ENCODE data around the gene DMPK. TPM values are rescaled to one million over a fixed set of nuclear protein-coding genes. Genes with fewer than 3 reads are reported as not detected.
A peak's percentile ranks its signal among the peaks of the same experiment; 100 is the strongest.

Gene DMPK
- total and polyA plus RNA-seq, 4 experiments from 2014 or later, result 1.3 to 32.9 (median 30.8) TPM; not detected in 1

- H3K27ac Mint-ChIP-seq, result no peak overlapping the region
- intact Hi-C loops (cut with micrococcal nuclease), result loop anchor here (5.0 kb wide), 1 partner anchor 50 kb away; no protein-coding TSS in a partner anchor
- Histone ChIP-seq H3K9me3 (ENCODE audit: control insufficient read depth in 1 of 2, low read length in 2 of 2) (no peaks in the 10 kb centered on the region), H3K27ac (ENCODE audit: low read depth, low read length) (no peak overlapping the region), H3K4me3 (ENCODE audit: low read length in 2 of 2) (no peak overlapping the region), H3K4me1 (ENCODE audit: insufficient read depth, low read length) (peaks cover 22% of the 10 kb centered on the region), H3K36me3 (ENCODE audit: insufficient read depth, low read length) (no peaks in the 10 kb centered on the region), H3K27me3 (ENCODE audit: insufficient read depth, low read length) (no peaks in the 10 kb centered on the region)
- peaks cover 0 to 4% of the 10 kb centered on the region in 2 donors for H3K36me3 Mint-ChIP-seq
- CTCF ChIA-PET (ENCODE audit: partially characterized antibody), result interaction anchor here (1.3 to 5.3 kb wide), 2 partner anchors 12 to 31 kb away, joined by 4 to 238 read pairs; partner anchors contain the start of gene DMWD
- no peak for DNase-seq
- peaks cover 1 to 14% of the 10 kb centered on the region in 2 donors for H3K27me3 Mint-ChIP-seq
- H3K9me3 Mint-ChIP-seq, result peaks cover 0 to 3% (median 0%) of the 10 kb centered on the region in 8 donors
- POLR2A ChIA-PET (ENCODE audit: partially characterized antibody), result interaction anchor here (1.7 to 6.9 kb wide), 3 partner anchors 32 to 75 kb away, joined by 9 to 84 read pairs (median 23); partner anchors contain the start of genes QPCTL and SNRPD2
- peaks cover 1 to 30% (median 5%) of the 10 kb centered on the region in 4 donors for H3K4me1 Mint-ChIP-seq
- H3K4me3 Mint-ChIP-seq, result peak overlapping the region in 5 of 8 donors; percentile 34 to 61 (median 52)
Observed at GRCh38 chr19:45767410-45767880, 14.8 kb downstream of the DMPK start.

GRCh38 chr19:45766869-45767346, 15.4 kb downstream of the DMPK start:
- H3K4me3 ChIP-seq (ENCODE audit: low read length in 2 of 2), result no peak overlapping the region
- CTCF ChIA-PET (ENCODE audit: partially characterized antibody), result interaction anchor here (1.3 to 5.3 kb wide), 2 partner anchors 12 to 31 kb away, joined by 4 to 238 read pairs; partner anchors contain the start of gene DMWD
- H3K4me3 Mint-ChIP-seq, result peak overlapping the region in 4 of 8 donors; percentile 51 to 59 (median 56)

GRCh38 chr19:45766296-45766868, 15.9 kb downstream of the DMPK start:
- POLR2A ChIA-PET (ENCODE audit: partially characterized antibody), result no interaction called here
- Histone ChIP-seq H3K27ac (ENCODE audit: low read depth, low read length) (no peak overlapping the region), H3K4me1 (ENCODE audit: insufficient read depth, low read length) (peaks cover 22% of the 10 kb centered on the region), H3K27me3 (ENCODE audit: insufficient read depth, low read length) (no peaks in the 10 kb centered on the region), H3K4me3 (ENCODE audit: low read length in 2 of 2) (no peak overlapping the region), H3K36me3 (ENCODE audit: insufficient read depth, low read length) (no peaks in the 10 kb centered on the region), H3K9me3 (ENCODE audit: control insufficient read depth in 1 of 2, low read length in 2 of 2) (no peaks in the 10 kb centered on the region)
- Mint-ChIP-seq H3K27me3 (peaks cover 1 to 13% of the 10 kb centered on the region in 2 donors), H3K4me3 (no peak overlapping the region), H3K9me3 (peaks cover 0 to 3% (median 0%) of the 10 kb centered on the region in 8 donors), H3K36me3 (peaks cover 0 to 2% of the 10 kb centered on the region in 2 donors), H3K4me1 (peaks cover 1 to 26% (median 4%) of the 10 kb centered on the region in 4 donors), H3K27ac (no peak overlapping the region)
- CTCF ChIA-PET (ENCODE audit: partially characterized antibody), result interaction anchor here (5.3 kb wide), 1 partner anchor 32 kb away, joined by 238 read pairs; the partner anchor contains the start of gene DMWD
- DNase-seq, result no peak
- intact Hi-C loops (cut with micrococcal nuclease), result loop anchor here (5.0 kb wide), 1 partner anchor 49 kb away; no protein-coding TSS in a partner anchor

More at GRCh38 chr19:45766869-45767346, 15.4 kb downstream of the DMPK start:
- H3K9me3 Mint-ChIP-seq, result peaks cover 0 to 3% (median 0%) of the 10 kb centered on the region in 8 donors
- Histone ChIP-seq H3K27me3 (ENCODE audit: insufficient read depth, low read length) (no peaks in the 10 kb centered on the region), H3K9me3 (ENCODE audit: control insufficient read depth in 1 of 2, low read length in 2 of 2) (no peaks in the 10 kb centered on the region), H3K27ac (ENCODE audit: low read depth, low read length) (no peak overlapping the region), H3K4me1 (ENCODE audit: insufficient read depth, low read length) (peaks cover 22% of the 10 kb centered on the region), H3K36me3 (ENCODE audit: insufficient read depth, low read length) (no peaks in the 10 kb centered on the region)
- peaks cover 1 to 13% of the 10 kb centered on the region in 2 donors for H3K27me3 Mint-ChIP-seq
- H3K4me1 Mint-ChIP-seq, result peaks cover 1 to 26% (median 4%) of the 10 kb centered on the region in 4 donors
- intact Hi-C loops (cut with micrococcal nuclease), result loop anchor here (5.0 kb wide), 1 partner anchor 50 kb away; no protein-coding TSS in a partner anchor
- peaks cover 0 to 2% of the 10 kb centered on the region in 2 donors for H3K36me3 Mint-ChIP-seq
- POLR2A ChIA-PET (ENCODE audit: partially characterized antibody), result interaction anchor here (6.9 kb wide), 1 partner anchor 33 kb away, joined by 84 read pairs; no protein-coding TSS in a partner anchor
- no peak overlapping the region for H3K27ac Mint-ChIP-seq
- no peak for DNase-seq

GRCh38 chr19:45765702-45766295, 16.5 kb downstream of the DMPK start:
- Mint-ChIP-seq H3K4me1 (peaks cover 1 to 21% (median 4%) of the 10 kb centered on the region in 4 donors), H3K27ac (no peak overlapping the region), H3K4me3 (no peak overlapping the region), H3K9me3 (no peaks in the 10 kb centered on the region), H3K36me3 (peaks cover 0 to 2% of the 10 kb centered on the region in 2 donors), H3K27me3 (peaks cover 1 to 13% of the 10 kb centered on the region in 2 donors)
- ChIA-PET POLR2A (ENCODE audit: partially characterized antibody) (no interaction called here), CTCF (ENCODE audit: partially characterized antibody) (interaction anchor here (5.3 kb wide), 1 partner anchor 32 kb away, joined by 238 read pairs; the partner anchor contains the start of gene DMWD)
- Histone ChIP-seq H3K27me3 (ENCODE audit: insufficient read depth, low read length) (no peaks in the 10 kb centered on the region), H3K9me3 (ENCODE audit: control insufficient read depth in 1 of 2, low read length in 2 of 2) (no peaks in the 10 kb centered on the region), H3K4me3 (ENCODE audit: low read length in 2 of 2) (no peak overlapping the region), H3K27ac (ENCODE audit: low read depth, low read length) (no peak overlapping the region), H3K36me3 (ENCODE audit: insufficient read depth, low read length) (no peaks in the 10 kb centered on the region), H3K4me1 (ENCODE audit: insufficient read depth, low read length) (peaks cover 18% of the 10 kb centered on the region)
- intact Hi-C loops (cut with micrococcal nuclease), result loop anchor here (5.0 kb wide), 1 partner anchor 48 kb away; no protein-coding TSS in a partner anchor
- no peak for DNase-seq

- Mint-ChIP-seq H3K27ac (peak overlapping the region in 1 of 7 donors; percentile 60), H3K36me3 (peaks cover 0 to 2% of the 10 kb centered on the region in 2 donors), H3K27me3 (peaks cover 1 to 11% of the 10 kb centered on the region in 2 donors), H3K4me1 (peaks cover 0 to 14% (median 3%) of the 10 kb centered on the region in 4 donors), H3K4me3 (peak overlapping the region in 2 of 8 donors; percentile 36 to 52), H3K9me3 (no peaks in the 10 kb centered on the region)
- Histone ChIP-seq H3K4me3 (ENCODE audit: low read length in 2 of 2) (no peak overlapping the region), H3K9me3 (ENCODE audit: control insufficient read depth in 1 of 2, low read length in 2 of 2) (no peaks in the 10 kb centered on the region), H3K36me3 (ENCODE audit: insufficient read depth, low read length) (no peaks in the 10 kb centered on the region), H3K27me3 (ENCODE audit: insufficient read depth, low read length) (no peaks in the 10 kb centered on the region), H3K27ac (ENCODE audit: low read depth, low read length) (no peak overlapping the region), H3K4me1 (ENCODE audit: insufficient read depth, low read length) (peaks cover 13% of the 10 kb centered on the region)
- ChIA-PET POLR2A (ENCODE audit: partially characterized antibody) (no interaction called here), CTCF (ENCODE audit: partially characterized antibody) (no interaction called here)
- intact Hi-C loops (cut with micrococcal nuclease), result loop anchor here (5.0 kb wide), 1 partner anchor 48 kb away; no protein-coding TSS in a partner anchor
- no peak for DNase-seq
Observed at GRCh38 chr19:45764945-45765701, 17.2 kb downstream of the DMPK start.

- Mint-ChIP-seq H3K4me3 (peak overlapping the region in 1 of 8 donors; percentile 52), H3K9me3 (no peaks in the 10 kb centered on the region), H3K27me3 (peaks cover 1 to 8% of the 10 kb centered on the region in 2 donors), H3K36me3 (no peaks in the 10 kb centered on the region), H3K4me1 (peaks cover 0 to 7% (median under 1%) of the 10 kb centered on the region in 4 donors), H3K27ac (peak overlapping the region in 1 of 7 donors; percentile 60)
- ChIA-PET POLR2A (ENCODE audit: partially characterized antibody) (no interaction called here), CTCF (ENCODE audit: partially characterized antibody) (no interaction called here)
- H3K9me3 ChIP-seq (ENCODE audit: control insufficient read depth in 1 of 2, low read length in 2 of 2), result no peaks in the 10 kb centered on the region
- H3K4me3 ChIP-seq (ENCODE audit: low read length in 2 of 2), result no peak overlapping the region
- H3K27me3 ChIP-seq (ENCODE audit: insufficient read depth, low read length), result no peaks in the 10 kb centered on the region
- H3K4me1 ChIP-seq (ENCODE audit: insufficient read depth, low read length), result peaks cover 7% of the 10 kb centered on the region
- intact Hi-C loops (cut with micrococcal nuclease), result no loop called here
- H3K27ac ChIP-seq (ENCODE audit: low read depth, low read length), result no peak overlapping the region
- no peaks in the 10 kb centered on the region for H3K36me3 ChIP-seq (ENCODE audit: insufficient read depth, low read length)
- DNase-seq, result no peak
Observed at GRCh38 chr19:45764475-45764874, 17.8 kb downstream of the DMPK start.

All from CD4-positive, alpha-beta memory T cell (primary cell).